Measurements from ENCODE around the gene SEPTIN1.

SEPTIN1 gene

DNA sequence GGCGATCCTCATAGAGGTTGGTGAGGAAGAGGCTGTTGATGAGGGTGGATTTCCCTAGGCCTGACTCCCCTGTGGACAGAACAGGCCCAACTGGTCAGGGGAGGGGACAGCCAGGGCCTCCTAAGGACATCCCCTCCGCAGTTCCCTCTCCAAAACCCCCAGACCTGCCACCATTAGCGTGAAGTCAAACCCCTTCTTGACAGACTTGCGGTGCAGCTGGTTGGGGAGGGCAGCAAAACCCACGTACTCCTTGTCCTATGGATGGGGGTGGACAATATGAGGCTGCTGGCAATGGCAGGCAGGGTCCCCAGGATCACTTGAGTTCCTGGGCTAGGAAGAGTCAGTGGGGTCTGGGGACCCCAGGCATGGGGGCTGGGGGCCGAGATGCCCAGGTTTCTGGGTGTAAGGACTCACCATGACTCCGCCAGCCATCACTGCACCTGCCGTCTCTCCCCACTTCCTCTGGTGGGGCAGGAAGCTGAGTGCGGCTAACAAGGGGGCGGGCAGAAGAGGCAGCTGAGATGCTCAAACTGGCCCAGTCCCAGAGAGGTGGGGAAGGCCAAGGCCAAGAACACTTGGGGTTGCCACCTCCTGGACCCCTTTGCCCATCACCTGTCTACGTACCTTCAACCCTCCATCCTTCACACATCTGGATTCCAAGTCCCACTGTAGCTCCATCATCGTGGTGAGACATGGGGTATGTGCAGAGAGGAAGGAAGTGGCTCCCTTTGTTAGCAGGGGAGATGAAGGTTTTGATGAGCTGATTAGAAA, at the start of gene SEPTIN1:
SEPTIN1 (minus strand) TSS at position 451 of the 771 bp plus-strand sequence; CDS start at position 432, 19 bp downstream.
- Histone ChIP-seq H3K9me3 (ENCODE audit: control insufficient read depth, low read length) (no peaks in the 10 kb centered on the region), H3K4me1 (ENCODE audit: control insufficient read depth, insufficient read depth, low read length) (peaks cover 15% of the 10 kb centered on the region), H3K36me3 (ENCODE audit: control insufficient read depth, insufficient read depth, low read length, severe bottlenecking) (no peaks in the 10 kb centered on the region), H3K27me3 (replicated peaks; ENCODE audit: control insufficient read depth, insufficient read depth, low read length) (no peaks in the 10 kb centered on the region), H3K4me3 (ENCODE audit: low read length) (no peak within 1 kb of the TSS), H3K9ac (ENCODE audit: low read length) (no peak within 1 kb of the TSS)
- DNase-seq (ENCODE audit: low read depth) = no peak

- no peaks in the 10 kb centered on the region for H3K36me3 ChIP-seq (ENCODE audit: control insufficient read depth, insufficient read depth, low read length, severe bottlenecking)
- DNase-seq (ENCODE audit: low read depth) = no peak
- peaks cover 16% of the 10 kb centered on the region for H3K4me1 ChIP-seq (ENCODE audit: control insufficient read depth, insufficient read depth, low read length)
- H3K9me3 ChIP-seq (ENCODE audit: control insufficient read depth, low read length) = no peaks in the 10 kb centered on the region
- peak overlapping the region; percentile 87 for H3K4me3 ChIP-seq (ENCODE audit: low read length)
- no peaks in the 10 kb centered on the region for H3K27me3 ChIP-seq (replicated peaks; ENCODE audit: control insufficient read depth, insufficient read depth, low read length)
- peak overlapping the region; percentile 79 for H3K9ac ChIP-seq (ENCODE audit: low read length)
Measured at GRCh38 chr16:30430428-30430970, 48.1 kb upstream of the SEPTIN1 start.

- H3K4me3 ChIP-seq (ENCODE audit: low read length) = peak within 1 kb of the TSS; percentile 87
- no peaks in the 10 kb centered on the region for H3K9me3 ChIP-seq (ENCODE audit: control insufficient read depth, low read length)
- peak within 1 kb of the TSS; percentile 79 for H3K9ac ChIP-seq (ENCODE audit: low read length)
- no peaks in the 10 kb centered on the region for H3K27me3 ChIP-seq (replicated peaks; ENCODE audit: control insufficient read depth, insufficient read depth, low read length)
- H3K4me1 ChIP-seq (ENCODE audit: control insufficient read depth, insufficient read depth, low read length) = peaks cover 16% of the 10 kb centered on the region
- H3K36me3 ChIP-seq (ENCODE audit: control insufficient read depth, insufficient read depth, low read length, severe bottlenecking) = no peaks in the 10 kb centered on the region
- peak; percentile 99 for DNase-seq (ENCODE audit: low read depth)
Measured at GRCh38 chr16:30429678-30430427, 47.5 kb upstream of the SEPTIN1 start, which contains the start of gene DCTPP1. DCTPP1 (minus strand) TSS chr16:30430030; CDS start chr16:30429980, 50 bp downstream.

DNA sequence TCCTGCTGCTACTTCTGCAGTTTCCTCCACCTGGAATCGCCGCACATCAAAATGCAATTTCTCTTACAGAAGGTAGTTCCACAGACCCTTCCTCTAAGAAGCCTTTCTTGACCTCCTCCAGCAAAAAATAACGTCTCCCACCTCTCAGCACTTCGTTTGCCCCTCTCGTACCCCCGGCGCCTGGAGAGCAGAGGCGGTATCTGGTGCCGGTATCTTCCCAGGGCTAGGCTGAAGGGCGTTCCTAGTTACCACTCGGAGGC, 47.0 kb upstream of the SEPTIN1 start:
- H3K4me3 ChIP-seq (ENCODE audit: low read length) = peak overlapping the region; percentile 87
- peaks cover 1% of the 10 kb centered on the region for H3K36me3 ChIP-seq (ENCODE audit: control insufficient read depth, insufficient read depth, low read length, severe bottlenecking)
- no peak for DNase-seq (ENCODE audit: low read depth)
- no peaks in the 10 kb centered on the region for H3K9me3 ChIP-seq (ENCODE audit: control insufficient read depth, low read length)
- peak overlapping the region; percentile 79 for H3K9ac ChIP-seq (ENCODE audit: low read length)
- H3K4me1 ChIP-seq (ENCODE audit: control insufficient read depth, insufficient read depth, low read length) = peaks cover 16% of the 10 kb centered on the region
- H3K27me3 ChIP-seq (replicated peaks; ENCODE audit: control insufficient read depth, insufficient read depth, low read length) = no peaks in the 10 kb centered on the region

DNA sequence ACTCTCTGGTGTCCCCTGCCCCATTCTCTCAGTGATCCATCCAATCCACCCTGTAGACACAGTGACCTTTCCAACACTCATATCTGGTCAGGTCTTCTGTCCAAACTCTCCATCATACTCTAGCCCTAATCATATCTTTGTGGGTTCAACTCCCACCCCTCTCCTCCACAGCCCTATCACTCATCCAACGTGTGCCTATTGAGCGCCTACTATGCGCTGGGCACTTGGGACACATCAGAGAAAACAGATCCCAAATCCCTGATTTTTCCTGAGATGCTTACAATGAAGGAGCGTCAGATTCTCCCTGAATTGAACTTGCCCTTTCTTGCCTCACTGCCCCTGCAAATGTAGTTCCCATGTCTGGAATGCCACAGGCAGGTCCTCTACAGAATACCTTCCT, 45.7 kb upstream of the SEPTIN1 start:
- no peak for DNase-seq (ENCODE audit: low read depth)
- Histone ChIP-seq H3K4me1 (ENCODE audit: control insufficient read depth, insufficient read depth, low read length) (peaks cover 16% of the 10 kb centered on the region), H3K9ac (ENCODE audit: low read length) (no peak overlapping the region), H3K27me3 (replicated peaks; ENCODE audit: control insufficient read depth, insufficient read depth, low read length) (no peaks in the 10 kb centered on the region), H3K9me3 (ENCODE audit: control insufficient read depth, low read length) (no peaks in the 10 kb centered on the region), H3K4me3 (ENCODE audit: low read length) (no peak overlapping the region), H3K36me3 (ENCODE audit: control insufficient read depth, insufficient read depth, low read length, severe bottlenecking) (peaks cover 13% of the 10 kb centered on the region)

- H3K36me3 ChIP-seq (ENCODE audit: control insufficient read depth, insufficient read depth, low read length, severe bottlenecking) = peaks cover 13% of the 10 kb centered on the region
- no peaks in the 10 kb centered on the region for H3K27me3 ChIP-seq (replicated peaks; ENCODE audit: control insufficient read depth, insufficient read depth, low read length)
- H3K4me1 ChIP-seq (ENCODE audit: control insufficient read depth, insufficient read depth, low read length) = peaks cover 3% of the 10 kb centered on the region
- no peaks in the 10 kb centered on the region for H3K9me3 ChIP-seq (ENCODE audit: control insufficient read depth, low read length)
- H3K4me3 ChIP-seq (ENCODE audit: low read length) = no peak overlapping the region
- H3K9ac ChIP-seq (ENCODE audit: low read length) = no peak overlapping the region
- DNase-seq (ENCODE audit: low read depth) = no peak
Measured at GRCh38 chr16:30421010-30421409, 38.6 kb upstream of the SEPTIN1 start.

- H3K36me3 ChIP-seq (ENCODE audit: control insufficient read depth, insufficient read depth, low read length, severe bottlenecking) = peaks cover 13% of the 10 kb centered on the region
- no peaks in the 10 kb centered on the region for H3K27me3 ChIP-seq (replicated peaks; ENCODE audit: control insufficient read depth, insufficient read depth, low read length)
- H3K4me3 ChIP-seq (ENCODE audit: low read length) = peak overlapping the region; percentile 81
- H3K4me1 ChIP-seq (ENCODE audit: control insufficient read depth, insufficient read depth, low read length) = peaks cover 3% of the 10 kb centered on the region
- peak overlapping the region; percentile 81 for H3K9ac ChIP-seq (ENCODE audit: low read length)
- DNase-seq (ENCODE audit: low read depth) = no peak
- no peaks in the 10 kb centered on the region for H3K9me3 ChIP-seq (ENCODE audit: control insufficient read depth, low read length)
Measured at GRCh38 chr16:30418350-30419181, 36.2 kb upstream of the SEPTIN1 start.

- Histone ChIP-seq H3K4me1 (ENCODE audit: control insufficient read depth, insufficient read depth, low read length) (peaks cover 3% of the 10 kb centered on the region), H3K9me3 (ENCODE audit: control insufficient read depth, low read length) (no peaks in the 10 kb centered on the region), H3K9ac (ENCODE audit: low read length) (peak overlapping the region; percentile 81), H3K27me3 (replicated peaks; ENCODE audit: control insufficient read depth, insufficient read depth, low read length) (no peaks in the 10 kb centered on the region), H3K36me3 (ENCODE audit: control insufficient read depth, insufficient read depth, low read length, severe bottlenecking) (peaks cover 15% of the 10 kb centered on the region), H3K4me3 (ENCODE audit: low read length) (peak overlapping the region; percentile 81)
- peak; percentile 86 for DNase-seq (ENCODE audit: low read depth)
Measured at GRCh38 chr16:30417529-30418349, 35.4 kb upstream of the SEPTIN1 start.

GRCh38 chr16:30416624-30417528, 34.5 kb upstream of the SEPTIN1 start:
- DNase-seq (ENCODE audit: low read depth) = no peak

More at GRCh38 chr16:30416624-30417528, 34.5 kb upstream of the SEPTIN1 start:
- peak overlapping the region; percentile 81 for H3K4me3 ChIP-seq (ENCODE audit: low read length)
- H3K9me3 ChIP-seq (ENCODE audit: control insufficient read depth, low read length) = no peaks in the 10 kb centered on the region
- peaks cover 3% of the 10 kb centered on the region for H3K4me1 ChIP-seq (ENCODE audit: control insufficient read depth, insufficient read depth, low read length)
- peak overlapping the region; percentile 81 for H3K9ac ChIP-seq (ENCODE audit: low read length)
- peaks cover 17% of the 10 kb centered on the region for H3K36me3 ChIP-seq (ENCODE audit: control insufficient read depth, insufficient read depth, low read length, severe bottlenecking)
- H3K27me3 ChIP-seq (replicated peaks; ENCODE audit: control insufficient read depth, insufficient read depth, low read length) = no peaks in the 10 kb centered on the region
